Measurements from ENCODE around the gene FAM199X. TPM values are rescaled to one million over a fixed set of nuclear protein-coding genes. Genes with fewer than 3 reads are reported as not detected.

FAM199X gene
- total RNA-seq, 3 donors from 2014 or later: 24.9 to 42.0 (median 41.9) TPM

- intact Hi-C loops (cut with DNase I; ENCODE audit: low total_unique reads): no loop called here
- TF ChIP-seq CTCF (IDR thresholded peaks at IDR 0.05) (no peak), POLR2A (IDR thresholded peaks at IDR 0.05) (no peak), POLR2AphosphoS5 (IDR thresholded peaks at IDR 0.05) (no peak)
- no peaks in the 10 kb centered on the region for H3K9me3 ChIP-seq
Observed at GRCh38 chrX:104130808-104131207, 35.4 kb upstream of the FAM199X start.

GRCh38 chrX:104134583-104135261 lies 31.5 kb upstream of the FAM199X start:
- H3K9me3 ChIP-seq: no peaks in the 10 kb centered on the region
- H3K36me3 ChIP-seq: no peaks in the 10 kb centered on the region
- peaks cover 0 to 31% of the 10 kb centered on the region in 2 donors for H3K27me3 ChIP-seq
- intact Hi-C loops (cut with DNase I; ENCODE audit: low total_unique reads): no loop called here
- no peak overlapping the region for H3K4me3 ChIP-seq
- DNase-seq (ENCODE audit: low spot score in 2 of 2): no peak
- H3K4me1 ChIP-seq: no peaks in the 10 kb centered on the region
- no peak for TF ChIP-seq CTCF (IDR thresholded peaks at IDR 0.05)
- no peak for TF ChIP-seq POLR2A (IDR thresholded peaks at IDR 0.05)
- no peak for TF ChIP-seq POLR2AphosphoS5 (IDR thresholded peaks at IDR 0.05)
- no peak overlapping the region for H3K27ac ChIP-seq

More at GRCh38 chrX:104130808-104131207, 35.4 kb upstream of the FAM199X start:
- Histone ChIP-seq H3K4me1 (no peaks in the 10 kb centered on the region), H3K36me3 (no peaks in the 10 kb centered on the region), H3K27me3 (peaks cover 0 to 32% of the 10 kb centered on the region in 2 donors), H3K4me3 (no peak overlapping the region), H3K27ac (no peak overlapping the region)
- no peak for DNase-seq (ENCODE audit: low spot score in 2 of 2)

DNA sequence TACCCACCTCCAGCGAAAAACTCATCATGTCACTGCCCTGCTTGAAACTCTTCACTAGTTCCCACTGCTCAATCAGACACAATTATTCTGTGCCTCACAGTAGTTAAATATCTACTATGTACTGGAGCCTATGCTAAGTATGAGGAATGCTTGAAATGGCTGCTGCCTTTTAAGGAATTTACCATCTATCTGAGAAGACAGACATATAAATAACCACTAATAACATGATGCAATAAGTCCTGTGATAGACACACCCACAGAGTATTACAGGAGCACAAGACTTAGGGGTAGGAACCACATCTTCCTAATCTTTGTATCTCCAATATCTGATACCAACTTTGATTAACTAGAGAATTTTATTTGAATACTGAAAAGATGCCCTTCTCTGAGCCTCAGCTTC lies 30.6 kb upstream of the FAM199X start:
- Histone ChIP-seq H3K4me3 (no peak overlapping the region), H3K9me3 (no peaks in the 10 kb centered on the region), H3K4me1 (no peaks in the 10 kb centered on the region), H3K27ac (no peak overlapping the region), H3K27me3 (peaks cover 0 to 34% of the 10 kb centered on the region in 2 donors), H3K36me3 (no peaks in the 10 kb centered on the region)
- TF ChIP-seq CTCF (IDR thresholded peaks at IDR 0.05) (no peak), POLR2A (IDR thresholded peaks at IDR 0.05) (no peak), POLR2AphosphoS5 (IDR thresholded peaks at IDR 0.05) (no peak)
- intact Hi-C loops (cut with DNase I; ENCODE audit: low total_unique reads): no loop called here
- DNase-seq (ENCODE audit: low spot score in 2 of 2): no peak

- H3K36me3 ChIP-seq: no peaks in the 10 kb centered on the region
- H3K4me1 ChIP-seq: no peaks in the 10 kb centered on the region
- no peaks in the 10 kb centered on the region for H3K9me3 ChIP-seq
- DNase-seq (ENCODE audit: low spot score in 2 of 2): peak in 1 of 2 donors; percentile 49
- peak overlapping the region; percentile 30 to 54 (median 32) for H3K4me3 ChIP-seq
- TF ChIP-seq CTCF (IDR thresholded peaks at IDR 0.05) (peak; percentile 37 to 64 (median 40)), POLR2AphosphoS5 (IDR thresholded peaks at IDR 0.05) (no peak), POLR2A (IDR thresholded peaks at IDR 0.05) (no peak)
- intact Hi-C loops (cut with DNase I; ENCODE audit: low total_unique reads): no loop called here
- H3K27ac ChIP-seq: no peak overlapping the region
- H3K27me3 ChIP-seq: peaks cover 0 to 41% of the 10 kb centered on the region in 2 donors
Observed at GRCh38 chrX:104136241-104137019, 29.8 kb upstream of the FAM199X start.

DNA sequence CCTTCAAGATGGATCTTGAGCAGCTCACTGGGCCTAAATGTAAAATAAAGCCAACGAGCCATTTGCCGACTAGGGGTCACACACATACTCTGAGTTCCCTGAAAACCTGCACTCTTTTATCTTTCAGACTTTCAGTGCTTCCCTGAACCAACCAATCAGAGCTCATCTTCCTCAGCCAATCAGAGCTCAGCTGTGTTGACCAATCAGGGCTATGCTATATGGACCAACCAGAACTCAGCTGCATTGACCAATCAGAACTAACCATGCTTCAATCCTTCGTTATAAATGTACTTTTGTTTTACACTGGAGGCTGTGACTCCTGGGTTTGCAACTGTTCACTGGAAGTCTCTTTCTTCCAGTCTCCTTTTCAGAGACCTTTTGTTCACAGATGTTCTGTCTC lies 28.8 kb upstream of the FAM199X start:
- H3K36me3 ChIP-seq: no peaks in the 10 kb centered on the region
- no peak overlapping the region for H3K27ac ChIP-seq
- H3K4me3 ChIP-seq: no peak overlapping the region
- no peak for TF ChIP-seq CTCF (IDR thresholded peaks at IDR 0.05)
- no peak for TF ChIP-seq POLR2A (IDR thresholded peaks at IDR 0.05)
- TF ChIP-seq POLR2AphosphoS5 (IDR thresholded peaks at IDR 0.05): no peak
- H3K27me3 ChIP-seq: peaks cover 0 to 50% of the 10 kb centered on the region in 2 donors
- DNase-seq (ENCODE audit: low spot score in 2 of 2): no peak
- no peaks in the 10 kb centered on the region for H3K4me1 ChIP-seq
- intact Hi-C loops (cut with DNase I; ENCODE audit: low total_unique reads): no loop called here
- no peaks in the 10 kb centered on the region for H3K9me3 ChIP-seq

Measured in breast epithelium (tissue), 4 donors.